ENCODE results near the gene SFXN5. TPM values are rescaled to one million over a fixed set of nuclear protein-coding genes. Genes with fewer than 3 reads are reported as not detected.

SFXN5 gene
- total RNA-seq, 4 donors from 2014 or later, result 8.4 to 18.3 (median 15.3) TPM

DNA sequence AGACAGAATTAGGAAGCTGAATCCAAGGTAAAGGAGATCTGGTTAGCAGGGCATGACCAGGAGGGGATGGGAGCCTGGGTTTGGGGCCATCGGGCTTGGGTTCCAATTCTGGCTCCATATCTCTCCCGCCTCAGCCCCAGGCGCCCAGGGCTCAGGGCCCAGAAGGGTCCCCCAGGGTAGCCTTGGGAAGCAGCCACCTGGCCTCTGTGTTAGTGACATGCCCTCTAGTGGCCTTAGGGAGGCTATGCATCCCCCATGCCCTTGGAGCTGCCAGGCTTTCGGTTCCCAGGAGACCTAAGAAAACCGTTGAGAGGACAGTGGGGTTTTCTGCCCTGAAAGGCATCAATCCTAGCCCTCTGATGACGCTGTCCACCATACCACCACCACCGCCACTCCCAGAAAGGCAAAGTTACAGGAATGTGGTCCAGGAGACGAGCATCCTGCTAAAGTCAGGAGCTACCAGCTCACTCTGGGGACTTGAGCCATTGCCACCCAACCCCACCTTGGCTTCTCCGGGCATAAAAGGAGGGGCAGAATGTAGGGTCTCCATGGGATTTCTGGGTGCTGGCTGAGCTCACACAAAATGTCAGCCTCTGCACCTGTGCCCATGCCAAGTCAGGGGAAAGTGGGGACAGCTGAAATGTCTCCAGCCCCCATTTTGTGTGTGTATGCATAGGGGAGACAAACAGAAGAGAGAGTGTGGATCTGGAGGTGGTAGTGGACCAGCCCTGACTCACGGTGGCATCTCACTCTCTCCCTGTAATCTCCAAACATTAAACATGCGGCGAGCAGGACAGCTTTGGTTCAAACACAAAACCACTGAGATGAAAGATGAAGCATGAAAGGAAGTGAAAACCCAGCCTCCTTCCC lies 97.7 kb downstream of the SFXN5 start:
- WGBS, 2 donors, result 60 to 67% methylated on average over 10 to 12 of the region's 12 CpGs
- DNase-seq (ENCODE audit: low spot score in 2 of 2), result no peak
- H3K4me3 ChIP-seq (ENCODE audit: low read depth, poor library complexity, severe bottlenecking), result no peak overlapping the region
- TF ChIP-seq, protein P1, sequence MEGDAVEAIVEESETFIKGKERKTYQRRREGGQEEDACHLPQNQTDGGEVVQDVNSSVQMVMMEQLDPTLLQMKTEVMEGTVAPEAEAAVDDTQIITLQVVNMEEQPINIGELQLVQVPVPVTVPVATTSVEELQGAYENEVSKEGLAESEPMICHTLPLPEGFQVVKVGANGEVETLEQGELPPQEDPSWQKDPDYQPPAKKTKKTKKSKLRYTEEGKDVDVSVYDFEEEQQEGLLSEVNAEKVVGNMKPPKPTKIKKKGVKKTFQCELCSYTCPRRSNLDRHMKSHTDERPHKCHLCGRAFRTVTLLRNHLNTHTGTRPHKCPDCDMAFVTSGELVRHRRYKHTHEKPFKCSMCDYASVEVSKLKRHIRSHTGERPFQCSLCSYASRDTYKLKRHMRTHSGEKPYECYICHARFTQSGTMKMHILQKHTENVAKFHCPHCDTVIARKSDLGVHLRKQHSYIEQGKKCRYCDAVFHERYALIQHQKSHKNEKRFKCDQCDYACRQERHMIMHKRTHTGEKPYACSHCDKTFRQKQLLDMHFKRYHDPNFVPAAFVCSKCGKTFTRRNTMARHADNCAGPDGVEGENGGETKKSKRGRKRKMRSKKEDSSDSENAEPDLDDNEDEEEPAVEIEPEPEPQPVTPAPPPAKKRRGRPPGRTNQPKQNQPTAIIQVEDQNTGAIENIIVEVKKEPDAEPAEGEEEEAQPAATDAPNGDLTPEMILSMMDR (IDR thresholded peaks at IDR 0.05), result no peak
- TF ChIP-seq POLR2A (IDR thresholded peaks at IDR 0.05), result no peak
- intact Hi-C loops (cut with DNase I; ENCODE audit: low total_unique reads), result no loop called here

DNA sequence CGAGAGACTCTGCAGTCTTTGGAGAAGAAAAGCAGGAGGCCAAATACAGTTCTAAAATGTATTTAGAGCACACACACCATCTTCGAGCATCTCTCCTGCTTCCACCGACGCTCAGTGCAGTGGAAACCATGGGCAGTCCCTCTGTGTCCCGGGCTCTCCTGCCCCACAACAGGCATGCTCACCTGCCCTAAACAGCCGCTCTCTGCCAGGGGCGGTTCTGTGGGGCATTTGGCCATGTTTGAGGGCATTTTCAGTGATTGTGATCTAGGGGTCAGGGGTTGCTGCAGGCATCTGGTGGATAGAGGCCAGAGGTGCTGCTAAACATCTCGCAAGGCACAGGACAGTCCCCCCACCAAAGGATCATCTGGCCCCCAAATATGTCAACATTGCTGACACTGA lies 98.4 kb downstream of the SFXN5 start:
- intact Hi-C loops (cut with DNase I; ENCODE audit: low total_unique reads), result no loop called here
- DNase-seq (ENCODE audit: low spot score in 2 of 2), result no peak
- no peak for TF ChIP-seq POLR2A (IDR thresholded peaks at IDR 0.05)
- TF ChIP-seq, protein P1 (IDR thresholded peaks at IDR 0.05), result no peak
- H3K4me3 ChIP-seq (ENCODE audit: low read depth, poor library complexity, severe bottlenecking), result no peak overlapping the region
- 93 to 96% methylated on average over 8 of the region's 8 CpGs for WGBS, 2 donors

DNA sequence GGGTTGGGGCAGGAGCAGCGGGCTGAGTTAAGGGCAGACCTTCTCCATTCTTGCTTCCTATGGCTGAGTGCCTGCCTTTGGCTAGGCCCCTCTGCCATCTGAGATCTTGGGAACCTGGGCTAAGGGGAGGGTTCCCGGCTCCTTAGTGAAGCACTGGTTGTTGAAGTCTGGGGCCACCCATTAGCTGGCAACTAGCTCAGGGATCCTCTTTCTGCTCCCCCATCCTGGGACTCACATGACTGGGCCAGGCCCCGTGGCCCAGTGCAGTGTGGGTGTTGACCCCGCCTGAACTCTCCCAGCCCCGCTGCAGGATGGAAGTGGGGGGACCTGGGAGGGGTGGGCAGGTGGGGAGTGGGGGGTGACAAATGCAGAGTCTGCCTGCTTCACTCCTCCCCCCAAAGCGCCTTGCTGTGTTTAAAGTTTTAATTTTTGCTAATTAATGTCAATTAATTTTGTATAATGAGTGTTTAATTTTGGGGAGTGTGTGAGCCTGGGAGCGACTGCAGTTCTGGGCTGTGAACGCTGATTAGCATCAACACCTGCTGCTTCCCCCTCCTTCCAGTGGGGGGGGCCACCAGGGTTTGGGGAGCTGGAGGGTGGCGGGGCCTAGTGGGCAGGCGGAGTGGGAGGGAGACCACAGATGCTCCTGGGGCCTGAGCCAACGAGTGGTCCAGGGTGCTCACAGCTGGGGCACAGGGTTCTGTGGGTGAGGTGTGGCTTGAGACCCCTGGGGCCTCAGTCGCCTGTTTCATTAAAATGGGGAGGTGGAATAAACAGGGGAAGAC lies 99.0 kb downstream of the SFXN5 start:
- DNase-seq (ENCODE audit: low spot score in 2 of 2), result no peak
- WGBS, 2 donors, result 87 to 89% methylated on average over 11 to 12 of the region's 12 CpGs
- intact Hi-C loops (cut with DNase I; ENCODE audit: low total_unique reads), result no loop called here
- TF ChIP-seq, protein P1 (IDR thresholded peaks at IDR 0.05), result no peak
- no peak for TF ChIP-seq POLR2A (IDR thresholded peaks at IDR 0.05)
- no peak overlapping the region for H3K4me3 ChIP-seq (ENCODE audit: low read depth, poor library complexity, severe bottlenecking)

GRCh38 chr2:72971036-72971435 lies 100.5 kb downstream of the SFXN5 start:
- no peak overlapping the region for H3K4me3 ChIP-seq (ENCODE audit: low read depth, poor library complexity, severe bottlenecking)
- no peak for DNase-seq (ENCODE audit: low spot score in 2 of 2)
- TF ChIP-seq, protein P1 (IDR thresholded peaks at IDR 0.05), result no peak
- TF ChIP-seq POLR2A (IDR thresholded peaks at IDR 0.05), result no peak
- 90 to 94% methylated on average over 7 of the region's 7 CpGs for WGBS, 2 donors
- intact Hi-C loops (cut with DNase I; ENCODE audit: low total_unique reads), result no loop called here

DNA sequence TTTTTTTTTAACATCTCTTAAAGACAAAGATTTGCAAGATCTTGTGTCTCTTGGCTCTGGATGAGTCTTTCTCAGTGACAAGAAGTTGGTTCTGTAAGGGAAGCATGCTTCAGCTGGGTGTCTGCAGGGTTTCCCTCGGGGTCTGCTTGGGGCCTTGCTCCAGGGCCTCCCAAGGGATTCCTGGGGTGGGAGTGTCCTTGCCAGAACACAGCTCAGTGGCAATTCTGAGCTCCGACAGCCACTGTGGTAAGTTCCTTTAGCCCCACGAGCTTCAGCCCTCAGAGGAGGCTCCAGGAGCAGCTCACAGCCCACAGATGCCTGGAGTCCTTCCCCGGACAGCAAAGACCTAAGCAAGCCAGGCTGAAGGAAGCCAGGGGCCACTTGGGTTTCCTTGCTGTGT lies 101.8 kb downstream of the SFXN5 start:
- no peak for DNase-seq (ENCODE audit: low spot score in 2 of 2)
- intact Hi-C loops (cut with DNase I; ENCODE audit: low total_unique reads), result no loop called here
- WGBS, 2 donors, result 78 to 89% methylated on average over 4 of the region's 4 CpGs
- no peak overlapping the region for H3K4me3 ChIP-seq (ENCODE audit: low read depth, poor library complexity, severe bottlenecking)
- no peak for TF ChIP-seq POLR2A (IDR thresholded peaks at IDR 0.05)
- TF ChIP-seq, protein P1 (IDR thresholded peaks at IDR 0.05), result no peak
